NCI-H128 (cell line): ENCODE data around the gene EXOC3L4.
A peak's percentile ranks its signal among the peaks of the same experiment; 100 is the strongest.
"Not testable (repeated sequence)": the region's sequence is repeated elsewhere in the genome, so short reads cannot be mapped to it uniquely, and the experiment has no call there.

Experiments used
- DNase-seq: peaks from one replicate; lab custom pipeline; 2025; ENCODE audit not compliant: unreplicated experiment; lab: John Stamatoyannopoulos, UW

EXOC3L4 gene

GRCh38 chr14:103094406-103095209, at the start of gene EXOC3L4:
EXOC3L4 (plus strand) TSS chr14:103094725; CDS start chr14:103100220, 5,495 bp downstream.
- no peak for DNase-seq

GRCh38 chr14:103045371-103045869, 49.1 kb upstream of the EXOC3L4 start:
- DNase-seq, result no peak

- DNase-seq, result not testable (repeated sequence)
Measured at GRCh38 chr14:103047453-103047852, 47.1 kb upstream of the EXOC3L4 start.

- DNase-seq, result no peak
Measured at GRCh38 chr14:103050935-103051334, 43.6 kb upstream of the EXOC3L4 start.

- DNase-seq, result no peak
Measured at GRCh38 chr14:103052407-103052806, 42.1 kb upstream of the EXOC3L4 start.

GRCh38 chr14:103055695-103056094, 38.8 kb upstream of the EXOC3L4 start:
- DNase-seq, result no peak

GRCh38 chr14:103056322-103057027, 38.0 kb upstream of the EXOC3L4 start:
- DNase-seq, result peak; percentile 43

- DNase-seq, result no peak
Measured at GRCh38 chr14:103057028-103057371, 37.5 kb upstream of the EXOC3L4 start.

GRCh38 chr14:103057372-103058163, 37.0 kb upstream of the EXOC3L4 start, which contains the start of gene CDC42BPB:
CDC42BPB (minus strand) TSS chr14:103057549; CDS start chr14:103057173, 376 bp downstream.
- peak; percentile 90 for DNase-seq

GRCh38 chr14:103058164-103059055, 36.1 kb upstream of the EXOC3L4 start:
- no peak for DNase-seq

GRCh38 chr14:103059556-103059955, 35.0 kb upstream of the EXOC3L4 start:
- no peak for DNase-seq

- DNase-seq, result no peak
Measured at GRCh38 chr14:103061482-103061976, 33.0 kb upstream of the EXOC3L4 start.

- DNase-seq, result no peak
Measured at GRCh38 chr14:103064436-103064835, 30.1 kb upstream of the EXOC3L4 start.

GRCh38 chr14:103064978-103065377, 29.5 kb upstream of the EXOC3L4 start:
- DNase-seq, result no peak

GRCh38 chr14:103065861-103066260, 28.7 kb upstream of the EXOC3L4 start:
- DNase-seq, result no peak

GRCh38 chr14:103066399-103066798, 28.1 kb upstream of the EXOC3L4 start:
- no peak for DNase-seq

GRCh38 chr14:103067231-103067954, 27.1 kb upstream of the EXOC3L4 start:
- DNase-seq, result no peak

- DNase-seq, result no peak
Measured at GRCh38 chr14:103068351-103069073, 26.0 kb upstream of the EXOC3L4 start.
